ENCODE measurements around the gene GALNTL6.

- no peak for TF ChIP-seq EZH2 (IDR thresholded peaks at IDR 0.05; ENCODE audit: insufficient read depth, poor library complexity, severe bottlenecking)
- TF ChIP-seq EZH2phosphoT487 (IDR thresholded peaks at IDR 0.05; ENCODE audit: insufficient read depth, low read depth), result no peak
Observed at GRCh38 chr4:172887959-172888358, 1074.8 kb downstream of the GALNTL6 start.
